Stimulated activated CD4-positive, alpha-beta T cell treated with anti-CD3 and anti-CD28 coated beads, TNF-alpha, amount 100 ng/mL, for 24 hours (primary cell): Measurements from ENCODE around the gene SPACA9.

Experiments used
- DNase-seq, 3 experiments: peaks; one replicate each; pipeline ENCODE4 v3.0.0-alpha.2; 2020; ENCODE audit warnings: low read depth in 3 of 3

The SPACA9 gene

GRCh38 chr9:132878695-132879456 lies at the start of gene SPACA9:
SPACA9 (plus strand) TSS chr9:132878898; CDS start chr9:132883948, 5,050 bp downstream.
- peak in 1 of 3 experiments; percentile 37 for DNase-seq

DNA sequence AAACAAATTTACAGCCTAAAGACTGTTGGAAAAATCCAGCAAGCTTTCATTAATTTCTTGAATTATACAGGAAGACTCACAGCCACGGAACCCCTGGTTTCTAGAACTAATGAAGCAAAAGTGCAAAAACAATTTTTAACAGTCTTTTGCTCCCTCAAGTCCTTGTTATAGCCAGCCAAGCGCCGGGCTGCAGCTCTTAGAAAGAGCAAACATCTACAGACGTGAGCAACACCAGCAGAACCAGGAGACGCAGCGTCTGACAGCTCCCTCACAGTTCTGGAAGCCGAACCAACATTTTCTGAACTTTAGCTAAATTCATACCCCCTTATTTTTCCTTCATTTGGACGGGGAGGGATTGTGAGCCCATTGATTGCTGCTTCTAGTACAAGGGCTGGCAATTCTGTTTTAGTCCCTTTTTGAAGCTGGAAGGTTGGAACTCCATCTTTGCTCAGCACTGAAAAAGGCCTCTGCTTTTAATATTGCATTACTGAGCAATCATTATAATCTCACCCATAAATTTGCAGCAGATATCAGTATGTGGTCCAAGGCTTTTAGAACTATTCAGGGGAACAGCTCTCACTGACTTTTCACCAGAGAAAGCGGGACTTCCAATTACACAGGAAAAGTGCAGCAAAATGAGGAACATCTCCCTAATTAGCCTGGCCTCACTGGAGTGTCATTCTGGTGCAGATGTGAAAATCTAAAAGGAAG lies 46.4 kb upstream of the SPACA9 start:
- DNase-seq, result no peak

DNA sequence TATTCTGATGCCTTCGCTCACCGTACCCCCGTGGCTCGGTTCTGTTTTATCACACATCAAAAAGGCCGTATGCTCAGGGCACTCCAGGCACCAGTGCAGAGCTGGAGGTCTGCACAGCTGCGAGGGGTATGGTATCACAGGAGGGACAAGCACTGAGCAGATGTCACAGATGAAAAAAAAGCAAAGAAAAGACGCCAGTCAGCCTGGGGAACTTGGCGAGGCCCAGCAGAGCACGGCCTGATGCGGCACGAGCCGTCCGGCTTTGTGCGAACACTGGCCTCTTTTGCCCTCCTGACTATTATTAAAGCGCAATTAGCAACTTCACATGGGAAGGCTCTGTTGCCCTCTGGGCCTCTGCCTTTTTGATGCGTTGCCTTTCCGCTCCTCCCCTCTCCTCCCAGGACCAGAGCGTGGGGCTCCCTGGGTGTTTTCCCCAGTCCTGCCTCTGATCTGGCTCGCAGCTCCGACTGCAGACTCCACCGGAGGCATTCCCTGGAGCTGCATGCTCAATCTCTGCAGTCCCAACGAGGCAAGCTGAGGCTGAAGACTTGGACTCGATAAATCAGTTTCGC lies 45.1 kb upstream of the SPACA9 start:
- no peak for DNase-seq

- DNase-seq, result no peak
Measured at GRCh38 chr9:132834343-132834742, 44.4 kb upstream of the SPACA9 start.

- no peak for DNase-seq
Measured at GRCh38 chr9:132837501-132838286, 41.0 kb upstream of the SPACA9 start.

- no peak for DNase-seq
Measured at GRCh38 chr9:132838291-132838690, 40.4 kb upstream of the SPACA9 start.

- no peak for DNase-seq
Measured at GRCh38 chr9:132840980-132841379, 37.7 kb upstream of the SPACA9 start.

GRCh38 chr9:132842124-132843044 lies 36.3 kb upstream of the SPACA9 start:
- no peak for DNase-seq

DNA sequence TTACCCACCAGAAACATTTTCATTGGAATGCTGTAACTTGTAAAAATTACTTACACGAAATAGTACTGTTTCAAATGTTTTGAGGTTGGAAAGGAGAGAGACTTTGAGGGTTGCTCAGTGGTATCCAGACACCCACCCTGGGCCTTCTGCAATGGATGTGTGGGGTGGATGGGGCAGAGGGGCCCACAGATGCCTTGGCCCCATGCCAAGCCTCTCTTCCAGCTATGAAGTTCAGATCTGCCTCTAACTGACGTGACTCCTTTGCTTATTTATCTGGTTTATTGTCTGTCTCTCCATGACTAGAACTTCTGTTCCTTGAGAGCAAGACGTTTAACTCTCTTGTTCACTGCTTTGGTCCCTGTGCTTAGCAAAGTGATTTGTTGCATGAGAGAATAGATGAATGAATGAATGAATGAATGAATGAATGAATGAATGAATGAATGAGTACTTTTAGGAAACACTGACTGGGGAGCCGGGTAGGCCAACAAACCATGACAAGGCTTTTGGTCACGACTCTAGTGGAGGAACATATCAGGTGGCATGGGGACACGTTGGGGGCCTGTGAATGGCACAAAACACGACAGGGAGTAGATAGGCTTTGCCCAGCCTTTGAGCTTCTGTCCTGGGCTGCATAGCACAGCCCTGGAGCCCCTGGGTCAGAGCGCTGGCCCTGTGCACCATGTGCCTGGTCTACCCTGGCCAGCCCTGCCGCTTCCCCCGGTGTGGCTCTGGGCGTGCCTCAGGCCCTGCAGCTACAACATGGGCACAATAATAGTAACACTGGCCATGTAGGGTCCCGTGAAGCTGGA lies 32.4 kb upstream of the SPACA9 start:
- no peak for DNase-seq

DNA sequence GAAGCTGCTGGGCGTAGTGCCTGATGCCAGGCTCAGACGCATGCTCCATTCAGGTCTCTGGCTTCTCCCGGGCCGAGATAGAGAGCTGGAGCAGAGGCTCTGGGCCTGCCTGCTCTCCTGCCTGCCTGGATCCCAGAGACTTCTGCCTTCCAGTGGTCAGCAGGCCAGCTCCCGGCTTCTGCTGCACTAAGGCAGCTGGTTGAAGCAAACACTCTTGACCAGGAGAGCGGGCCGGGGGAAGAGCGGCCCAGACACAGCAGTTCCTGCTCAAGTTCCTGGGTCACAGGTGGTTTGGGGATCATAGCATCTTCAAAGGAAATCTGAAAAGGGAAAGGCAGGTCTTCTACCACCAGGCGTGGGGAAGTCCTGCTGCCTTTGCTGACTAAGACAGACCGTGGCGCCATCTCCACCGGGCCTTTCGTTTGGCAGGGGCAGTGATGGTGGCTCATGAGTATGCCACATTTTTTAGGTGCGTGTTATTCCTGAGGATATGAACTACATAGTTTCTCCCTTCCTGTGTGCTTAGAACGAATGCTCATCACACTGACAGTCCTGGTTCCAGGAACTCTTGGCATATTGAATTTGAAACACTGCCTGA lies 31.7 kb upstream of the SPACA9 start:
- DNase-seq, result no peak

DNA sequence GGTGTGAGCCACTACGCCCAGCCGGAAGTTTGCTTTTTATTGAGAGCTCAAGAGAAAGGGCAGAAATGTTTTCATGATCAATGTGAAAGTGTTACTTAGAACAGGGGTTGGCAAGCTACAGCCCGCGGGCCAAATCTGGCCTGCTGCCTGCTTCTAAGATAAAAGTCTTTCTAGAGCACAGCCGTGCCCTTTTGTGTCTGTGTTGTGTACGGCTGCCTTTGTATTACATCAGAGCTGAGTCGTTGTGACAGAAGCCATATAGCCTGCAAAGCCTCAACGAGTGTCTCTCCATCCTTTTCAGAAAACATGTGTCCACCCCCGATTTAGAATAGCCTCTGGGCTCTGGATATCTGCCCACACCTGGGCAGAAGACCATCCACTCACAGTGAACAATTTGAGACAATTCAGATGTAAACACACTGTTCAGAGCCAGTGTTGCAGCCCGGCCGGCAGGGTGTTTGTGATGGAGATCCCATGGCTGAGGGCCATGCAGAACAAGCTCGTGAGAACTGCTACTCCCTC lies 29.5 kb upstream of the SPACA9 start:
- no peak for DNase-seq

GRCh38 chr9:132853482-132853881 lies 25.2 kb upstream of the SPACA9 start:
- DNase-seq, result no peak

DNA sequence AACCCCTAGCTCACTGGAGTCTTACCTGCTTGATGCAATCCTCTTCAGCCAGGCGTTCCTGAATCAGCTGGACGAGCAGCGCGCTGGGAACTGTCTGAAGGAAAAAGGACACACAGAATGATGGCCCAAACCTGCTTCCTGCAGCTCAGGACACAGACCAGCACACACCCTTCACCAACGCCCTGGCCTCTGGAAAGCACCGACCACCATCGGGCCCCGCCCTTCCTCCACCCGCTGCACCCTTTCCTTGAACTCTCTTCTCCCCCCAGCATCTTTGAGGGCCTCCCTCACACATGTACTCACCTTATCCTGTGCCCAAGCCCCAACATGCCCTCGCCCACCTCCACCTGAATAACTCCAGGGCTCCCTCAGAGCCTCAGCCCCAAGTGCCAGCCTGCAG lies 23.9 kb upstream of the SPACA9 start:
- no peak for DNase-seq

DNA sequence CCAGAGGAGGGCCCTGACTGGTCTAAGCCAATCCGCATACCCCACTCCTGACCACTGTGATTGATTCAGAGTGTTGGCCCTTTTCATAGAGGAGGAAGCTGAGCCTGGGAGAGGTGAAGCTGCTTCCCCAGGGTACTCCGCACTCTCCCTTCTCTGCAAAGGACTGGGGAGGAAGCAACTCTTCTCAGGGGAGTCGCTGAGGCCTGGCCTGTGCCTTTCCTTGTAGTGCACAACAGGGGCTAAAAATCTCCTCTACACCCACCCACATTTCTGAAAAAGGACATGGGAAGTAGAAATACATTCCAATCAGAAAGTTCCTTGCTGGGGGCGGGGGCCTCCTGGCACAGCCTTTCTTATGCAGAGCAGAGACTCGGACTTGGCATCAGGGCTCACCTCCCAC lies 22.8 kb upstream of the SPACA9 start:
- DNase-seq, result no peak

DNA sequence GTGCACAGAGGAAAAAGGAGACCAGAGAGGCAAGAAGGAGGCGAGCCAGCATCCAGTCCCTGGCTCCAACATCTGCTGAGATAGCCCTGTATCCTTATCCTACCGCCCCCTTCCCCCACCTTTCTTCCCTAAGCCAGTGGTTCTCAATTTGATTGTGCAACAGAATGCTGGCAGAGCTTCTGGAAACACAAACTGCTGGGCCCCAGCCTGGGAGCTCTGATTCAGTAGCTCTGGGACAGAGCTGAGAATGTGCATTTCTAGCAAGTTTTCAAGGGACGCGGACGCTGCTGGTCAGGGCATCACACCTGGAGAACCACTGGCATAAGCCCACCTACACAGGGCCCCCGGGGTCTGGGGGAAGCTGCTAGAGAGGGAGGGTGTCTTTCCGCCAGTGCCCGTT lies 21.7 kb upstream of the SPACA9 start:
- no peak for DNase-seq

- no peak for DNase-seq
Measured at GRCh38 chr9:132857616-132858342, 20.9 kb upstream of the SPACA9 start.

- no peak for DNase-seq
Measured at GRCh38 chr9:132858751-132859150, 19.9 kb upstream of the SPACA9 start.

GRCh38 chr9:132861666-132862065 lies 17.0 kb upstream of the SPACA9 start:
- DNase-seq, result no peak

- DNase-seq, result no peak
Measured at GRCh38 chr9:132862533-132862932, 16.2 kb upstream of the SPACA9 start.
